Measurements from ENCODE around the gene API5. TPM values are rescaled to one million over a fixed set of nuclear protein-coding genes. Genes with fewer than 3 reads are reported as not detected.

API5 gene
- total RNA-seq, 1 donor from 2014 or later, result 101 TPM

DNA sequence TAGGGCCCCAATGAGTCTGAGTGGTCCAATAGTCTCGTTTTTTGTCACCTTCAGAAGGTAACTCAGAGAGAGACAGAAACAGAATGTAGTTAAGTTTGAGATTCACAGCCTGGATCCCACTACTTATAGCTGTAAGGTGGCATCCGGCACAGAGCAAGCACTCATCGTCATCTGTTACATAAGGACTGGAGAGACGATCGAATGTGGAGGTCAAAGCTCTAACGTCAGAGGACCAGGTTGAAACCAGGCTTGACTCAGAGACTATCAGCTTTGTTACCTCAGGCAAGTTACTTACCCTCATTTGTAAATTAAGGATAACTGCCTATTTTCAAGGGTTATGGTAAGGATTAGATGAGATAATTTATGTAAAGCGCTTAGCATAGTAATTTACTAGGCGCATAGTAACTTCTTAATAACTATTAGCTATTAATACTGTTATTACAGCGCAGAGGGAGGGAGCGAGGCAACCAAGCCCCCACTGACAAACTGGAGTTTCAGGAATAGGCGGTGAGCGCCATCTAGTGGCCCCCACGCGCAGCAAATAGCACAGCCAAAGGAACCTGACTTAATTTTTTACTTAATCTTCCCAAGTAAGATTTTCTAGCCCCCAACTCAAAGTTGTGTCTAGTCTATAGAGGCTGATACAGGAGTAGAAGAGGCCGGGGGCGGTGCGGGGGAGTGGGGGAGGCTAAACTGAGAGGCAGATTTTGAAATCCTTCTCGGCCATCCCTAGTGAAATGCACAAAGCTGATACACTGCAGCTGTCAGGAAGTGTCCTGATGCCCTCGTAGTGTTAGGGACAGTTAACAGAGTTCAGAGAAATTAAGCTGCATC is 29.0 kb upstream of the API5 start:
- DNase-seq (ENCODE audit: low read depth), result no peak
- TF ChIP-seq, protein P1, sequence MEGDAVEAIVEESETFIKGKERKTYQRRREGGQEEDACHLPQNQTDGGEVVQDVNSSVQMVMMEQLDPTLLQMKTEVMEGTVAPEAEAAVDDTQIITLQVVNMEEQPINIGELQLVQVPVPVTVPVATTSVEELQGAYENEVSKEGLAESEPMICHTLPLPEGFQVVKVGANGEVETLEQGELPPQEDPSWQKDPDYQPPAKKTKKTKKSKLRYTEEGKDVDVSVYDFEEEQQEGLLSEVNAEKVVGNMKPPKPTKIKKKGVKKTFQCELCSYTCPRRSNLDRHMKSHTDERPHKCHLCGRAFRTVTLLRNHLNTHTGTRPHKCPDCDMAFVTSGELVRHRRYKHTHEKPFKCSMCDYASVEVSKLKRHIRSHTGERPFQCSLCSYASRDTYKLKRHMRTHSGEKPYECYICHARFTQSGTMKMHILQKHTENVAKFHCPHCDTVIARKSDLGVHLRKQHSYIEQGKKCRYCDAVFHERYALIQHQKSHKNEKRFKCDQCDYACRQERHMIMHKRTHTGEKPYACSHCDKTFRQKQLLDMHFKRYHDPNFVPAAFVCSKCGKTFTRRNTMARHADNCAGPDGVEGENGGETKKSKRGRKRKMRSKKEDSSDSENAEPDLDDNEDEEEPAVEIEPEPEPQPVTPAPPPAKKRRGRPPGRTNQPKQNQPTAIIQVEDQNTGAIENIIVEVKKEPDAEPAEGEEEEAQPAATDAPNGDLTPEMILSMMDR (conservative IDR thresholded peaks at IDR 0.05; ENCODE audit: low read depth, low read length), result peak; percentile 93
- no peak overlapping the region for H3K4me3 ChIP-seq (ENCODE audit: low read depth, low read length)

DNA sequence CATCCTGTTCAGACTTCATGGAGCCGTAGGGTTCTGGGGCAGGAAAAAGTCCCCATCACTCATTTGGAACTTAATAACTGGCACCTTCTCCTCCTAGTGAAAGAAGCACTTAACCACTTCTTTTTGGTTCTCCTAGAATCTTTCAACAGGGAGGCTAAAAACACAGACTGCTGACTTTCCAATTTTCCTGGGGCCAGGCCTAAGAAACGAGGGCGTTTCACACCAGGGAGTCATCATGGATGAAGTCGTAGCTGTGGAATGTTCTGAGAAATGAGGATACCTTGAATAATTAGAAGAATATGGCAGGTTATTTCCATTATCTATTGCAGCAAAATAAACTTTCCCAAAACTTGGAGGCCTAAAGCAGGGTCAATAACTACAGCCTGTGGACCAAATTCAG is 26.0 kb upstream of the API5 start:
- DNase-seq (ENCODE audit: low read depth), result no peak
- no peak overlapping the region for H3K4me3 ChIP-seq (ENCODE audit: low read depth, low read length)
- TF ChIP-seq, protein P1 (conservative IDR thresholded peaks at IDR 0.05; ENCODE audit: low read depth, low read length), result no peak

GRCh38 chr11:43289368-43289767 is 22.4 kb upstream of the API5 start:
- H3K4me3 ChIP-seq (ENCODE audit: low read depth, low read length), result no peak overlapping the region
- no peak for DNase-seq (ENCODE audit: low read depth)
- TF ChIP-seq, protein P1 (conservative IDR thresholded peaks at IDR 0.05; ENCODE audit: low read depth, low read length), result no peak

DNA sequence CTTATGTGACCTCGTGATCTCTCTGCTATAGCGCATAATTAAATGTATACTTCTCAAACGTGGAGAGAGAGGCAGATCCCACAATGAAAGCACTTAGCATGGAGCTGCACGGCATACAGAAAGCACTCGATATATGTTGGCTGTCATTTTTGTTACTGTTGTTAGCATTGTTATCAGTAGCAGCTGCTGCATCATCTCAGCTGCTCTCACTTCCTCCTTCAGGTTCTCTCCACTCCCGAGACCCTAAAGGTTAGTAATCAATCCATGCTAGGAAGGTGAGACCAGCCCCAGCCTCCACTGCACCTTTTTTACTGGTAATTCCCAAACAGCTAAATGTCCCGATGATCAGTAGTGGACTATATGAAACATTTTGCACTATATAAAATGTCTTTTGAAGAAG is 13.4 kb upstream of the API5 start:
- no peak for DNase-seq (ENCODE audit: low read depth)
- no peak overlapping the region for H3K4me3 ChIP-seq (ENCODE audit: low read depth, low read length)
- TF ChIP-seq, protein P1 (conservative IDR thresholded peaks at IDR 0.05; ENCODE audit: low read depth, low read length), result no peak

- no peak overlapping the region for H3K4me3 ChIP-seq (ENCODE audit: low read depth, low read length)
- DNase-seq (ENCODE audit: low read depth), result no peak
- TF ChIP-seq, protein P1 (conservative IDR thresholded peaks at IDR 0.05; ENCODE audit: low read depth, low read length), result no peak
Observed at GRCh38 chr11:43315966-43316365, 4.2 kb downstream of the API5 start.

- DNase-seq (ENCODE audit: low read depth), result no peak
- TF ChIP-seq, protein P1 (conservative IDR thresholded peaks at IDR 0.05; ENCODE audit: low read depth, low read length), result no peak
- H3K4me3 ChIP-seq (ENCODE audit: low read depth, low read length), result no peak overlapping the region
Observed at GRCh38 chr11:43316451-43316850, 4.7 kb downstream of the API5 start.

GRCh38 chr11:43327987-43328386 is 16.2 kb downstream of the API5 start:
- peak; percentile 32 for DNase-seq (ENCODE audit: low read depth)
- TF ChIP-seq, protein P1 (conservative IDR thresholded peaks at IDR 0.05; ENCODE audit: low read depth, low read length), result no peak
- H3K4me3 ChIP-seq (ENCODE audit: low read depth, low read length), result no peak overlapping the region

Measured in epithelial cell of proximal tubule (primary cell).